Lower leg skin (tissue), 3 donors: ENCODE data around the gene CPPED1.

ENCODE experiments used
- POLR2A ChIP-seq, 2 donors: fragments of 450-650 bp; IDR thresholded peaks; one replicate each; pipeline ENCODE4 v1.6.1; 2016 to 2017; ENCODE audit warnings: antibody characterized with exemption in 2 of 2, mild to moderate bottlenecking in 1 of 2, moderate library complexity in 1 of 2
- TF ChIP-seq, protein P1 (sequence below), 3 donors: fragments of 450-650 bp; IDR thresholded peaks; one replicate each; pipeline ENCODE4 v1.5.1; 2016; ENCODE audit warnings: antibody characterized with exemption in 3 of 3, mild to moderate bottlenecking in 3 of 3, moderate library complexity in 2 of 3

DNA sequence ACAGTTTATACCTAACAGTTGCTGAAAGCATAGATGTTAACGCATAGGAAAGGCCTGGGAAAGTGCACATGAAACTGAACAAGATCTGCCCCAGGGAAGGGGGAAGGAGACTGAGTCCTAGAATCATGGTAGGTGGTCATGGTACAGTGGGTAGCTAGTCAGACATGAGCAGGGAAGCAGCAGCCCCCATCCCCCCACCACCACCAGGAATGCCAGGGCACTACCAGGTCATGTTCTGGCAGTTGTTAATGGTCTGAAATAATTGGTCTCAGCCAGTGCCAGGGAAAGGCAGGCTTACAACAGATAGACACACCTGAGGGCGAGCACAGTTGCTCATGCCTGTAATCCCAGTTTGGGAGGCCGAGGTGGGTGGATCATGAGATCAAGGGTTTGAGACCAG, 185.2 kb downstream of the CPPED1 start:
- TF ChIP-seq, protein P1, sequence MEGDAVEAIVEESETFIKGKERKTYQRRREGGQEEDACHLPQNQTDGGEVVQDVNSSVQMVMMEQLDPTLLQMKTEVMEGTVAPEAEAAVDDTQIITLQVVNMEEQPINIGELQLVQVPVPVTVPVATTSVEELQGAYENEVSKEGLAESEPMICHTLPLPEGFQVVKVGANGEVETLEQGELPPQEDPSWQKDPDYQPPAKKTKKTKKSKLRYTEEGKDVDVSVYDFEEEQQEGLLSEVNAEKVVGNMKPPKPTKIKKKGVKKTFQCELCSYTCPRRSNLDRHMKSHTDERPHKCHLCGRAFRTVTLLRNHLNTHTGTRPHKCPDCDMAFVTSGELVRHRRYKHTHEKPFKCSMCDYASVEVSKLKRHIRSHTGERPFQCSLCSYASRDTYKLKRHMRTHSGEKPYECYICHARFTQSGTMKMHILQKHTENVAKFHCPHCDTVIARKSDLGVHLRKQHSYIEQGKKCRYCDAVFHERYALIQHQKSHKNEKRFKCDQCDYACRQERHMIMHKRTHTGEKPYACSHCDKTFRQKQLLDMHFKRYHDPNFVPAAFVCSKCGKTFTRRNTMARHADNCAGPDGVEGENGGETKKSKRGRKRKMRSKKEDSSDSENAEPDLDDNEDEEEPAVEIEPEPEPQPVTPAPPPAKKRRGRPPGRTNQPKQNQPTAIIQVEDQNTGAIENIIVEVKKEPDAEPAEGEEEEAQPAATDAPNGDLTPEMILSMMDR (IDR thresholded peaks at IDR 0.05) = no peak
- TF ChIP-seq POLR2A (IDR thresholded peaks at IDR 0.05) = no peak
